DMS53 treated with DMSO at 0.1 percent for 48 hours (cell line): ENCODE results near the gene AHCYL2.
A peak's percentile ranks its signal among the peaks of the same experiment; 100 is the strongest.
"Not testable (repeated sequence)": the region's sequence is repeated elsewhere in the genome, so short reads cannot be mapped to it uniquely, and the experiment has no call there.

ENCODE experiments used
- DNase-seq: peaks from one replicate; lab custom pipeline; 2025; ENCODE audit not compliant: unreplicated experiment; lab: John Stamatoyannopoulos, UW

Gene AHCYL2

GRCh38 chr7:129376778-129377700, 152.2 kb downstream of the AHCYL2 start:
- no peak for DNase-seq

DNA sequence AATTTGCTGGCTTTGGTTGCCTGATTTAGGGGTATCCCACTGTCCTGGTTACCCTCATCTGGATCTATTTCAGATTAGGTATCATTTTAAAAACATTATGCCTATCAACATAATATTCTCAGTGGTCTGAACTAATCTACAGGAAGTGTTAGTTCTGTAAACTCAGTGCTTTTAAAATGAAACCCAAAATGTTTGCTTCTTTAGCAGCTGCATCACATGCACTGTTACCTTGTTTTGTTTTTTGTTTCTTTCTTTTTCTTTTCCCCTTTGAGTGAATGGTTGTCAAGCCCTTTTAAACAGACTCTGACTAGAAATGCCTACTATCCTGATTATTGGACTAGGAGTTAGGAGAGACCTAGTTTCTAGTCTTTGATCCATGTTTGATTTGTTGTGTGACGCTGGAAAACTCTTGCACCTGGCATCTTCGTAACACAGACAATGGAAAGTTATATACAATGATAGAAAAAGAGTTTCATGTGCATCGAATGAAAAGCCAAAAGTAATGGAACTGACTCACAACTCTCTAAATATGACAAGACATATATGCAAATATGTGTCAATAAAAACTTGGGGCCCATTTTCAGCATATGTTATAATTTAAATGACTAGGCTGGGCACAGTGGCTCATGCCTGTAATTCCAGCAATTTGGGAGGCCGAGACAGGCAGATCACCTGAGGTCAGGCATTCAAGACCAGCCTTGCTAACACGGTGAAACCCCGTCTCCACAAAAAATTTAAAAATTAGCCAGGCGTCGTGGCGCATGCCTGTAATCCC, 157.1 kb downstream of the AHCYL2 start:
- DNase-seq, result no peak

DNA sequence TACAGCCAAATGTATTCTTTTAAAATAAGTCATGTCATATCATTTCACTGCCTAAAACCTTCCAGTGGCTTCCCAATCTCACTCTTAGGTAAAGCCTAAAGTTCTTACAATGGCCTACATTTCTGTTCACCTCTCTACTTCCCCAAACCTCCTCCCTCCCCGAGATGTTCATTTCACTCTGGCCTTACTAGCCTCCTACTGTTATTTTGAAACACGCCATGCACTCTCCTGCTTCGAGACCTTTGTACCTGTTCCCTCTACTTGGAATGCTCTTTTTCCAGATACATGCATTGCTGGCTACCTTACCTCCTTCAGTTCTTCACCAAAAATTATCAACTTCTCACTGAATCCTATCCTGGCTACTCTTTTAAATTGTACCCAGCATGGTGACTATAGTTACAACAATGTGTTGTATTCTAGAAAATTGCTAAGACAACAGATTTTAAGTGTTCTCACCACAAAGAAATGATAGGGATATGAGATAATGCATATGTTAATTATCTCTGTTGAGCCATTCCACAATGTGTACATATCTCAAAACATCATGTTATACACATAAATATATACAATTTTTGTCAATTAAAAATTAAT, 158.8 kb downstream of the AHCYL2 start:
- DNase-seq, result no peak

GRCh38 chr7:129385116-129385515, 160.3 kb downstream of the AHCYL2 start:
- no peak for DNase-seq

DNA sequence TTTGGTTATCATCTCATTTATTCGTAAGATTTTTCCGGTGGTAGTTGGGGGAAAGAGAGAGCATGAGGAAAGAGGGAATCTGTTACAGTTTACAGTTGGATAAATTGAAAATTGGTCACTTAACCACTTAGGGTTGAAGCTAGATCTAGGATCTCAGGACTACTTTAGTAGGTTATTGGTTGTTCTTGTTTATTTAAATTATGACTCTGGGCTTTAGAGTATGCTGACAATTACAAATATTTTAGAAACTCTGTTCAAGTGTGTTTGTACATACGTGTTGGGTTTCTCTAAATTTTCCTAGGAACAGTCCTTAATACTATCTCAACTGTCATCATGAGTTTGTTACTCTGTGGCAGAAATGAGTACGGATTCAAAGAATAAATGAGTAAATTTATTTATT, 160.8 kb downstream of the AHCYL2 start:
- DNase-seq, result no peak

DNA sequence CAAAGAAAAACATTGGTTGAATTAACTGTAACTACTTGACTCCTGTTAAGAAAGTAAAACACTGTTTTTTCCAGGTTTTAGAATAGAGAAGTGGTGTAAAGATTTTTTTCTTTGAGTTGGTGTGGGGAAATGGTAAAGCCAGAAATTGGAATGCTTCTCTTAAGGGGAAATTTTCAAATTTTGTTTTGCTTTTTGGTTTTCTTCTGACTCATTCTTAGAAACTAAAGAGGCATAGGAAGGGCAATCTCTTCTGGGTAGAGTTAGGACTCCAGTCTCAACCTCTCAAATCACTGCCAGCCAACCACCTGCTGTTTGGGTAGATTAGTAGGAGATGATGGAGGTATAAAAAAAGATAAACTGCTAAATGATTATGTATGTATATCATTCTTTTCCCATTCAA, 161.7 kb downstream of the AHCYL2 start:
- no peak for DNase-seq

GRCh38 chr7:129387537-129387936, 162.7 kb downstream of the AHCYL2 start:
- no peak for DNase-seq

DNA sequence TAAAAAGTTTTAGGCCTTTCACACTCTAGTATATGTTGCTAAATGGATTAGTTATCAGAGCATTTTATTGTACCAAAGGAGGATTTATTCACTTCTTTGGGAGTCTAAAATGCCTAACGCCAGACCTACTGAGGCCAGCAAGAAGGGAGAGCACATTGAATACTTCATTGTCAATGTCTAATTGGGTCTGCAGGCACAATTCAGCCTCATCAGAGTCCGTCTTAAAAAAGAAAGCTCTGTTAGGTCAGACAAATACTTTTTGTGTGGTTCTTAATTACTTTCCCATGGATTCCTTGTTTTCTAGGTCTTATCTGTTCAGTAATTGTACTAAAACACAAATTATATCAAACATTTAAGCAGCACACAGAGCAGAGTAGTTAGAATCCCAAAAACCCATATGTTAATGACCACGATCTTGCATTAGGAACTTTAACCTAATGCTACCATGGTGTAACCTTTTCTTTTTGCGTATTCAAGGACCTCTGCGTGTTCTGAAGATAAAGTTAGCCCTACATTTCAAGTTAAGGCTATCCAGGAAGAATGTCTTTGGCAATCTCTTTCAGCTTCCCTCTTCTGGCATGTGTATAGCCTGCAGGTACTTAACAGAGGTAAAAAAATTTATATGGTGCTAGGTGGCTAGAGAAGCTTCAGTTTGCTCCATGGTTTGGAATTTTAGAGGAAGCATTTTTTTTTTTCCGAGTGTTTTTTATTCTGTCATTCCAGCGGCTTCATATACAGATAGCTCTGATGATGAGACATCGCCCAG, 163.7 kb downstream of the AHCYL2 start:
- no peak for DNase-seq

- no peak for DNase-seq
Observed at GRCh38 chr7:129389829-129390228, 165.0 kb downstream of the AHCYL2 start.

DNA sequence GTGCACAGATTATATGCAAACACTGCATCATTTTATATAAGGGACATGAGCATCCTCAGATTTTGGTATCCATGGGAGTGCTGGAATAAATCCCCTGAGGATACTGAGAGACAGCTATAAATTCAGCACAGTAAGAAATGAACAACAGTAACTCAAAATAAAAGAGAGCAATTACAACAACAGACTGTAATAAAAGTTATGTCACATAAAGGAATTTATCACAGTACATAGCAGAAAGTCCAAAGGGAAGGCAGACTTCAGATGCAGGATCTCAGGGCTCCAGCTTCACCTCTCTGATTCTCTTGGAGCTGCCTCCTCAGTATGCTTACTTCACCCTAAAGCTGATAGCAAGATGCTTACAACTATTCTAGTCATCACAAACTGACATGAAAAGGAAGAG, 165.5 kb downstream of the AHCYL2 start:
- no peak for DNase-seq

DNA sequence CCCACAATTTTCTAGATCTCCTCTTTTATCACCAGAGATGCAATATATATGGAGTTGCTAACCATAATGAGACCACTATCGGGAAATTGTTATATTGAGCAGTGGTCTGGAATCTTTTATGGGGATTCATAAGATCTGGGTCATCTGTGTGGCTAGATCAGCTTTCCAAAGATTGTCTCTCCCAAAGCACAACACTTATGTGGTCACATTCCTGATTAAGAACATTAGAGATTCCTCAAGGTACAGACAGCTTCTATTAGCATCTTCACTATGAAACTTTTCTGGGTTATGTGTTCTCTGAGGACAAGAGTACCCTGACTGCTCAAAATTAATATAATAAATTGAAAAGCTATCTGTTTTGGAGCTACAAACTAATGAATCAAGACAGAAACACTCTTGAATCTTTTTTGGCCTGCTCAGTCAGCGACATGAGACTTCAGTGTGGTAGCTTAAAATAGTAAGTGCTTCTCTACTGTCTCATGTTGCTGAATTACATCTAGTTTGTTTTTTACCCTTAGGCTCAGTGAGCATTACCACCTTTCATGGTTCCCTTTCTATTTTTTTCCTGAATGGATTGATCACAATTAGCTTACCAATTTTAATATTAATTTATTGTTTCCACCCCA, 166.8 kb downstream of the AHCYL2 start:
- no peak for DNase-seq

- DNase-seq, result no peak
Observed at GRCh38 chr7:129393255-129393654, 168.4 kb downstream of the AHCYL2 start.

DNA sequence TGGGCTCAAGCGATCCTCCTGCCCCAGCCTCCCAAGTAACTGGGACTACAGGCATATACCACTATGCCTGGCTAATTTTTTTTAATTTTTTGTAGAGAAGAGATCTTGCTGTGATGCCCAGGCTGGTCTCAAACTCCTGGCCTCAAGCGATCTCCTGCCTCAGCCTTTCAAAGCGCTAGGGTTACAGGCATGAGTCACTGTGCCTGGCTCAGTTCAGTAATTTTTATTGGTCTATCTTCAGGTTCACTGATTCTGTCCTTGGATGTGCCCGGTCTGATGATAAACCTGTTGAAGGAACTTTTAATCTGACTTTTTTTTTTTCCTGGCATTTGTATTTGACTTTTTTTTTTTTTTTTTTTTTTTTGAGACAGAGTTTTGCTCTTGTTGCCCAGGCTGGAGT, 169.3 kb downstream of the AHCYL2 start:
- DNase-seq, result no peak

GRCh38 chr7:129394982-129395914, 170.4 kb downstream of the AHCYL2 start:
- no peak for DNase-seq

GRCh38 chr7:129401228-129401966, 176.6 kb downstream of the AHCYL2 start:
- peak; percentile 50 for DNase-seq

GRCh38 chr7:129401967-129402860, 177.4 kb downstream of the AHCYL2 start:
- DNase-seq, result no peak

DNA sequence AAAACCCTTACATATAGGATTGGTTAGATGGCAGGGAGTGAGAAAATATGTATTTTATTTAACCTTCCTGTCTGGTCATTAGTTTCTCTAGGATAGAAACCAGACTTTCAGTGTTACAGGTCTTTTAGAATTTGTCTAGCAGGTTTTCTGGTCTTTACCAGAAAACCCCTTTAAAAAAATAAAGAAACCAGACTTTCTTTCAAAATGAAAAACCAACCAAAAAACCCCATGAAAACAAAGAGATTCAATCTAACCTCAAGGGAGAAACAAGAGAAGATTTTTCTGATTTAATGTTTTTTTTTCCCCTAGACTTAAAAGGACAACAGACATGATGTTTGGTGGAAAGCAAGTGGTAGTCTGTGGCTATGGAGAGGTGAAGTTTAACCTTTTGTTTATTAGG, 180.7 kb downstream of the AHCYL2 start:
- DNase-seq, result no peak

GRCh38 chr7:129410238-129410637, 185.4 kb downstream of the AHCYL2 start:
- not testable (repeated sequence) for DNase-seq
